LNCAP (cell line): ENCODE measurements around the gene DHRSX.

Experiments
- TF ChIP-seq, protein P1 (sequence below): fragments of 450-650 bp; IDR thresholded peaks from 2 replicates; pipeline ENCODE4 v1.5.1; 2017; ENCODE audit warnings: mild to moderate bottlenecking

DHRSX gene

DNA sequence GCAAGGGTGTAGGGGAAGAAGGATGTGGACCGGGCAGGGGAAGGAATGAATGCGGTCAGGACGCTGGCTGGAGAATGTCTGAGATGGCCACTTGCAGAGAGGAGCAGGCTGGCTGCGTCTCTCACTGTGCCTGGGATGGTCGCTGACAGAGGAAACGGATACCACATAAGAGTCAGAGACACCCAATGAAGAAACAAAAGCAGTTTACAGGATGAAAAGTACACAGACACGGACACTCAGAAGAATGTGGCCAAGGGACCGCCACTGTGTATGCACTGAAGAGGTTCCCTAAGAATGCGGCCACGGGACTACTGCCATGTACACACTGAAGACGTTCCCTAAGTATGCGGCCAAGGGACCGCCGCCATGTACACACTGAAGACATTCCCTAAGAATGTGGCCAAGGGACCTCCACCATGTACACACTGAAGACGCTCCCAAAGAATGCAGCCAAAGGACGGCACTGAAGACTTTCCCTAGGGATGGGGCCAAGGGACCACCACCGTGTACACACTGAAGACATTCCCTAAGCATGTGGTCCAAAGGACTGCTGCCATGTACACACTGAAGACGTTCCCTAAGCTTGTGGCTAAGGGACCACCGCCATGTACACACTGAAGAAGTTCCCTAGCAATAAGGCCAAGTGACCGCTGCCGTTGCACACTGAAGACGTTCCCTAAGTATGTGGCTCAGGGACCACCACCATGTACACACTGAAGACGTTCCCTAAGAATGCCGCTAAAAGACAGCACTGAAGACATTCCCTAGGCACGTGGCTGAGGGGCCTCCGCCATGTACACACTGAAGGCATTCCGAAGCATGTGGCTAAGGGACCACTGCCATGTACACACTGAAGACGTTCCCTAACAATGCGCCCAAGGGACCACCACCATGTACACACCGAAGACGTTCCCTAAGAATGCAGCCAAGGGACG is 32.2 kb downstream of the DHRSX start:
- TF ChIP-seq, protein P1, sequence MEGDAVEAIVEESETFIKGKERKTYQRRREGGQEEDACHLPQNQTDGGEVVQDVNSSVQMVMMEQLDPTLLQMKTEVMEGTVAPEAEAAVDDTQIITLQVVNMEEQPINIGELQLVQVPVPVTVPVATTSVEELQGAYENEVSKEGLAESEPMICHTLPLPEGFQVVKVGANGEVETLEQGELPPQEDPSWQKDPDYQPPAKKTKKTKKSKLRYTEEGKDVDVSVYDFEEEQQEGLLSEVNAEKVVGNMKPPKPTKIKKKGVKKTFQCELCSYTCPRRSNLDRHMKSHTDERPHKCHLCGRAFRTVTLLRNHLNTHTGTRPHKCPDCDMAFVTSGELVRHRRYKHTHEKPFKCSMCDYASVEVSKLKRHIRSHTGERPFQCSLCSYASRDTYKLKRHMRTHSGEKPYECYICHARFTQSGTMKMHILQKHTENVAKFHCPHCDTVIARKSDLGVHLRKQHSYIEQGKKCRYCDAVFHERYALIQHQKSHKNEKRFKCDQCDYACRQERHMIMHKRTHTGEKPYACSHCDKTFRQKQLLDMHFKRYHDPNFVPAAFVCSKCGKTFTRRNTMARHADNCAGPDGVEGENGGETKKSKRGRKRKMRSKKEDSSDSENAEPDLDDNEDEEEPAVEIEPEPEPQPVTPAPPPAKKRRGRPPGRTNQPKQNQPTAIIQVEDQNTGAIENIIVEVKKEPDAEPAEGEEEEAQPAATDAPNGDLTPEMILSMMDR = no peak

- TF ChIP-seq, protein P1 = no peak
Measured at GRCh38 chrX:2466876-2467656, 33.7 kb downstream of the DHRSX start.

- TF ChIP-seq, protein P1 = no peak
Measured at GRCh38 chrX:2464677-2465166, 36.1 kb downstream of the DHRSX start.

GRCh38 chrX:2463973-2464676 is 36.7 kb downstream of the DHRSX start:
- TF ChIP-seq, protein P1 = no peak

DNA sequence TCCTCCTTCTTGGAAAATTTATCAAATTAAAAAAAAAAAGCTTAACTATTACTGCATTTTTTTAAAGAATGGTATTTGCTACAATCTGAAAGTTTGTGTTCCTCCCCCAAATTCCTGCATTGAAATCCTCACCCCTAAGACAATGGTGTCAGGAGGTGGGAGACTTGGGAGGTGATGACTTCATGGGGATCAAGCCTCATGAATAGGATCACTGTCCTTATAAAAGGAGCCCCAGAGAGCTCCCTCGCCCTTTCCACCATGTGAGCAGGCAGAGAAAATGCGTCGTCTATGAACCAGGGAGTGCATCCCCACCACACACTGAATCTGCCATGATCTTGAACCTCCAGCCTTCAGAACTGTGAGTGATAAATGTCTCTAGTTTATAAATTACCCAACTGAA is 38.0 kb downstream of the DHRSX start:
- TF ChIP-seq, protein P1 = no peak

DNA sequence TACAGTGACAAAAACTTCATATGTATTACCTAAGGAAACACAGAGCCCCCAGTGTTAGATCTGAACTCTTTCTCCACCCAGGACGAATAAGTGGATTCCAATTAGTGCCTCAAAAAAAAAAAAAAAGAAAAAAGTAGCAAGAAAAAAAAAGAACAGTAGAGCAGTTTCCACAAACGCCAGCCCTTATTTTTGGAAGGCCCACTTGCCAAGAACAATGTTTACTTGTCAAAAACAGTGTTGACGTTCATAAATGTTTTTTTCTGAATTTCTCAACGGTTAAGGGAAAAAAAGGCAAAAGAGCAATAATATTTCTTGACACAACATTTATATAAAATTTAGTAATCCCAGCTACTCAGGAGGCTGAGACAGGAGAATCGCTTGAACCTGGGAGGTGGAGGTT is 38.7 kb downstream of the DHRSX start:
- TF ChIP-seq, protein P1 = no peak

GRCh38 chrX:2461711-2462016 is 39.1 kb downstream of the DHRSX start:
- TF ChIP-seq, protein P1 = no peak
